Measurements from ENCODE around the gene TGDS. TPM values are rescaled to one million over a fixed set of nuclear protein-coding genes. Genes with fewer than 3 reads are reported as not detected.

Gene TGDS
- total RNA-seq, 1 donor = 23.7 TPM

GRCh38 chr13:94610475-94610874 lies 14.5 kb upstream of the TGDS start:
- H3K4me3 ChIP-seq (ENCODE audit: low read depth, low read length) = no peak overlapping the region
- no peak for TF ChIP-seq CTCF (IDR thresholded peaks at IDR 0.05; ENCODE audit: insufficient read depth, low read depth, low read length)

GRCh38 chr13:94609196-94609595 lies 13.2 kb upstream of the TGDS start:
- no peak for TF ChIP-seq CTCF (IDR thresholded peaks at IDR 0.05; ENCODE audit: insufficient read depth, low read depth, low read length)
- no peak for DNase-seq (ENCODE audit: low read depth)

More at GRCh38 chr13:94610475-94610874, 14.5 kb upstream of the TGDS start:
- no peak for DNase-seq (ENCODE audit: low read depth)

GRCh38 chr13:94608586-94608985 lies 12.6 kb upstream of the TGDS start:
- no peak for DNase-seq (ENCODE audit: low read depth)
- H3K4me3 ChIP-seq (ENCODE audit: low read depth, low read length) = no peak overlapping the region
- no peak for TF ChIP-seq CTCF (IDR thresholded peaks at IDR 0.05; ENCODE audit: insufficient read depth, low read depth, low read length)

More at GRCh38 chr13:94609196-94609595, 13.2 kb upstream of the TGDS start:
- H3K4me3 ChIP-seq (ENCODE audit: low read depth, low read length) = no peak overlapping the region

- no peak for TF ChIP-seq CTCF (IDR thresholded peaks at IDR 0.05; ENCODE audit: insufficient read depth, low read depth, low read length)
- DNase-seq (ENCODE audit: low read depth) = peak; percentile 72
- H3K4me3 ChIP-seq (ENCODE audit: low read depth, low read length) = no peak overlapping the region
Observed at GRCh38 chr13:94607939-94608338, 12.0 kb upstream of the TGDS start.

- TF ChIP-seq CTCF (IDR thresholded peaks at IDR 0.05; ENCODE audit: insufficient read depth, low read depth, low read length) = no peak
- DNase-seq (ENCODE audit: low read depth) = no peak
- H3K4me3 ChIP-seq (ENCODE audit: low read depth, low read length) = no peak overlapping the region
Observed at GRCh38 chr13:94607056-94607455, 11.1 kb upstream of the TGDS start.

GRCh38 chr13:94602467-94602866 lies 6.5 kb upstream of the TGDS start:
- TF ChIP-seq CTCF (IDR thresholded peaks at IDR 0.05; ENCODE audit: insufficient read depth, low read depth, low read length) = no peak
- no peak for DNase-seq (ENCODE audit: low read depth)

More at GRCh38 chr13:94602467-94602866, 6.5 kb upstream of the TGDS start:
- H3K4me3 ChIP-seq (ENCODE audit: low read depth, low read length) = peak overlapping the region; percentile 95

All from fibroblast of villous mesenchyme (primary cell).